BE2C (cell line): ENCODE measurements around the gene FUT2.
"Not testable (repeated sequence)": the region's sequence is repeated elsewhere in the genome, so short reads cannot be mapped to it uniquely, and the experiment has no call there.

Source experiments
- DNase-seq: peaks from one replicate; pipeline ENCODE4 v3.0.0-alpha.2; 2020
- H3K27me3 ChIP-seq: fragments of 250-450 bp; sonication (Bioruptor Pico); 2 replicates; pipeline ENCODE4 v1.5.1; 2020; ENCODE audit warnings: mild to moderate bottlenecking
- H3K36me3 ChIP-seq: fragments of 250-450 bp; sonication (Bioruptor Pico); 2 replicates; pipeline ENCODE4 v1.5.1; 2020; ENCODE audit warnings: mild to moderate bottlenecking
- H3K4me1 ChIP-seq: fragments of 250-450 bp; sonication (Bioruptor Pico); 2 replicates; pipeline ENCODE4 v1.5.1; 2020
- H3K4me3 ChIP-seq: 2 replicates; pipeline ENCODE4 v1.5.1; 2011; ENCODE audit warnings: low read depth, low read length
- H3K9me3 ChIP-seq: fragments of 250-450 bp; sonication (Bioruptor Pico); 2 replicates; pipeline ENCODE4 v1.5.1; 2020
- TF ChIP-seq, protein P1 (sequence below): IDR thresholded peaks from 2 replicates; pipeline ENCODE4 v1.5.1; 2012; ENCODE audit warnings: mild to moderate bottlenecking, low read depth, low read length

The FUT2 gene

DNA sequence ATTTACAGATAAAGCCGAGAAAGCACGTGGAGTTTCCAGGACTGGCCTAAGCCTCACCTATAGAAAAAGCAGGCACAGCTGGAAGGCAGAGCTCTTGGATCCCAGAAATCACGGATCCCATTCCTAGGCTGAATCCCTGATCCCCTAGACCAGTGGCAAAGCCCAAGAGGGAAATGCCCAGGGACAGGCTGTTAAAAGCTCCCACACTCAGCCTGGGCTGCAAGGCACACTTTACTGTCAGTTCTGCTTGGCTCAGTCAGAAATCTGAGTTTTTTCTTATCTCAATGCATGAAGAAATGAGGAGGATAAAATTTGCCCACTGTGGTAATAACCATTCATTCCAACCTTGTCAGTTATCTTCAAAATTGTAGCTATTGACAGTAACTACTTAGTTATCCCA, 8.0 kb upstream of the FUT2 start:
- no peaks in the 10 kb centered on the region for H3K9me3 ChIP-seq
- no peaks in the 10 kb centered on the region for H3K36me3 ChIP-seq
- no peak for DNase-seq
- no peaks in the 10 kb centered on the region for H3K4me1 ChIP-seq
- H3K27me3 ChIP-seq = no peaks in the 10 kb centered on the region
- TF ChIP-seq, protein P1, sequence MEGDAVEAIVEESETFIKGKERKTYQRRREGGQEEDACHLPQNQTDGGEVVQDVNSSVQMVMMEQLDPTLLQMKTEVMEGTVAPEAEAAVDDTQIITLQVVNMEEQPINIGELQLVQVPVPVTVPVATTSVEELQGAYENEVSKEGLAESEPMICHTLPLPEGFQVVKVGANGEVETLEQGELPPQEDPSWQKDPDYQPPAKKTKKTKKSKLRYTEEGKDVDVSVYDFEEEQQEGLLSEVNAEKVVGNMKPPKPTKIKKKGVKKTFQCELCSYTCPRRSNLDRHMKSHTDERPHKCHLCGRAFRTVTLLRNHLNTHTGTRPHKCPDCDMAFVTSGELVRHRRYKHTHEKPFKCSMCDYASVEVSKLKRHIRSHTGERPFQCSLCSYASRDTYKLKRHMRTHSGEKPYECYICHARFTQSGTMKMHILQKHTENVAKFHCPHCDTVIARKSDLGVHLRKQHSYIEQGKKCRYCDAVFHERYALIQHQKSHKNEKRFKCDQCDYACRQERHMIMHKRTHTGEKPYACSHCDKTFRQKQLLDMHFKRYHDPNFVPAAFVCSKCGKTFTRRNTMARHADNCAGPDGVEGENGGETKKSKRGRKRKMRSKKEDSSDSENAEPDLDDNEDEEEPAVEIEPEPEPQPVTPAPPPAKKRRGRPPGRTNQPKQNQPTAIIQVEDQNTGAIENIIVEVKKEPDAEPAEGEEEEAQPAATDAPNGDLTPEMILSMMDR = no peak
- H3K4me3 ChIP-seq = no peak overlapping the region

DNA sequence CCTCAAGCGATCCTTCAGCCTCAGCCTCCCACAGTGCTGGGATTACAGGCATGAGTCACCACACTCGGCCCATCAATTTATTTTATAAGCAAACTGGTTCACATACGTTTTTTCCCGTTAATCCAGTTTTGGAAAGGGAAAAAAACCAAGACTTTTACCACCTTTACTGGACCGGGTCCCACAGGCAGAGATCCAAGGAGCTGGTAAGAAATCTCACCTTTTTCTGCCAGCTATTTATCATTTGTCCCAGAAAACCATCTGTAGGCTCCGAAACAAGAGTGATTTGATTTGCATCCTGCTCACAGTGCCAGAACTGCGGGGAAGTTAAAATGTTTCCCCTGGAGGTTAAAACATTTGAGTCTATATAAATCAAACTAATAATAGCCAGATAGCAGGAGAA, 6.3 kb upstream of the FUT2 start:
- TF ChIP-seq, protein P1 = no peak
- H3K4me1 ChIP-seq = no peaks in the 10 kb centered on the region
- H3K4me3 ChIP-seq = no peak overlapping the region
- no peaks in the 10 kb centered on the region for H3K27me3 ChIP-seq
- DNase-seq = no peak
- H3K36me3 ChIP-seq = no peaks in the 10 kb centered on the region
- no peaks in the 10 kb centered on the region for H3K9me3 ChIP-seq

DNA sequence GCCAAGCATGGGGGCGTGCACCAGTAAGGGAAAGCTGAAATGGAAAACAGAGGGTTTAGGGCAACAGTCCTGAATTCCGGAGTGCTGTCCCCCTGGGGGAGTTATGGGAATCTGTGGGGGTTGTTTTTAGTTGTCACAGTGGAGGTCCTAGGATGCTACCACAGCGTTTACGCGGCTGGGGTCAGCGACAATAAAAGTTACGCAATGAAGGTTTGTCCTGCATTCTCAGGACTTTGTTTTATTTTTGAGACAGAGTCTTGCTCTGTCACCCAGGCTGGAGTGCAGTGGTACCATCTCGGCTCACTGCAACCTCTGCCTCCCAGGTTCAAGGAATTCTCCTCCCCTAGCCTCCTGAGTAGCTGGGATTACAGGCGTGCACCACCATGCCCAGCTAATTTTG, 2.1 kb upstream of the FUT2 start:
- H3K4me1 ChIP-seq, H3K36me3 ChIP-seq, H3K4me3 ChIP-seq, H3K9me3 ChIP-seq, H3K27me3 ChIP-seq, DNase-seq: not testable (repeated sequence)

DNA sequence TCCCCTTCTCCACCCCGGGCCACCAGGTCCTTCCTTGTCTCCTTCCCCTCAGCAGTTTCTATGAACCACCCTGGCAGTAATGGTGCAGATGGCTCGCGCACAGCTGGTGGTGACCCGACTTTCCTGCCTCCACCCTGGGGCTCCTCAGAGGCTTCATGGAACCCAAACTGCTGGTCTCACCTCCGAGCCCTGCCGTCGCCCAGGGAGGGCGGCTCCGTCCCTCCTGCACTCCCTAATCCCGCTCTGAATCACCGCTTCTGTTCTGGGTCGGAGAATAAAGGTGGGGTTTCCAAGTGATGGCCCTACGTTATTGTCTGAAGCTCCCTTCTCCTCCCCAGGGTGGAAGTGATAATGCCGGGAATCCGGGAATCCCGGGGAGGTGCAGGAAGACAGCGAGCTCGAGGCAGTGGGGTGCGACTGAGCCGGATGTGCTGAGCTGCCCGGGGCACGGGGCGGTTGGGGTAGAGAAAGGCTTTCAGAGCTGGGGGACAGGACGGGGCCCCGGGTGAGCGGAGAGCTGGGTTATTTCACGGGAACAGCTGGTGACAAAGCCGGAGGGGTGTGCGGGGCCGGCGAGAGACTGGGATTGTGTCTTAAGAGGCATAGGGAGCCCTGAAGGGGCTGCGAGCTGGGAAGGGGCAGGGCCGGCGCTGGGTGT, 711 bp downstream of the FUT2 start:
- Histone ChIP-seq H3K4me3 (no peak overlapping the region), H3K36me3 (no peaks in the 10 kb centered on the region), H3K4me1 (no peaks in the 10 kb centered on the region), H3K9me3 (no peaks in the 10 kb centered on the region), H3K27me3 (peaks cover 7% of the 10 kb centered on the region; the same call in 1 of the 2 replicates)
- TF ChIP-seq, protein P1 = no peak
- no peak for DNase-seq

DNA sequence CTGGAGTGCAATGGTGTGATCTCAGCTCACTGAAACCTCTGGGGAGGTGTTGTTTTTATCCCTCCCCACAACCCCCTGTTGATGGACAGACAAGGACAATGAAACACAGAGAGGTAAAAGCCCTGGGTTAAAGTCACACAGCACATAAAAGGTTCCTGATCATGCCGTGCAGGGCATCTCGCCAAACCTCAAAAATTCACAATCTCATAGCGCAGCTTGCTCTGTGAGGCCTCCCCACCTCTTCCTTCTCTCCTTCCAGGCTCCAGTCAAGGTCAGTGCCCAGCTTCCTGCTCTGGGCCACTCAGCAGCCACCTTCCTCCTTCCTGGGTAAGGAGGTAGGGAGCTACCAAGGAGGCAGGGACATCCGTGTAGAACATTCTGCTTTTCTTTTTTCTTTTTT, 2.3 kb downstream of the FUT2 start:
- DNase-seq = no peak
- Histone ChIP-seq H3K4me3 (no peak overlapping the region), H3K4me1 (no peaks in the 10 kb centered on the region), H3K27me3 (peaks cover 7% of the 10 kb centered on the region; the same call in 1 of the 2 replicates), H3K9me3 (no peaks in the 10 kb centered on the region), H3K36me3 (no peaks in the 10 kb centered on the region)
- TF ChIP-seq, protein P1 = no peak

DNA sequence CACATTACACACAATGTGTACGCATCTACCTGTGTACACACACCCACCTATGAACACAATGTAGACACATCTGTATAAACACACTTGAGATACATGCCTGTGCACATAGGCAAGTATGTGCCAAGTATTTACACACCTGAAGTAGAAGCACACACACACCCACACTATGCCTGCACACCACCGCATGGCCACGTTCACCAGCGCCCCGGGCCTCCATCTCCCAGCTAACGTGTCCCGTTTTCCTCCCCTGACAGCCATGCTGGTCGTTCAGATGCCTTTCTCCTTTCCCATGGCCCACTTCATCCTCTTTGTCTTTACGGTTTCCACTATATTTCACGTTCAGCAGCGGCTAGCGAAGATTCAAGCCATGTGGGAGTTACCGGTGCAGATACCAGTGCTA, 6.9 kb downstream of the FUT2 start:
- Histone ChIP-seq H3K27me3 (no peaks in the 10 kb centered on the region), H3K36me3 (no peaks in the 10 kb centered on the region)
- TF ChIP-seq, protein P1 = no peak

DNA sequence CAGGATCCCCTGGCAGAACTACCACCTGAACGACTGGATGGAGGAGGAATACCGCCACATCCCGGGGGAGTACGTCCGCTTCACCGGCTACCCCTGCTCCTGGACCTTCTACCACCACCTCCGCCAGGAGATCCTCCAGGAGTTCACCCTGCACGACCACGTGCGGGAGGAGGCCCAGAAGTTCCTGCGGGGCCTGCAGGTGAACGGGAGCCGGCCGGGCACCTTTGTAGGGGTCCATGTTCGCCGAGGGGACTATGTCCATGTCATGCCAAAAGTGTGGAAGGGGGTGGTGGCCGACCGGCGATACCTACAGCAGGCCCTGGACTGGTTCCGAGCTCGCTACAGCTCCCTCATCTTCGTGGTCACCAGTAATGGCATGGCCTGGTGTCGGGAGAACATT, 7.5 kb downstream of the FUT2 start:
- no peak for DNase-seq
- no peaks in the 10 kb centered on the region for H3K36me3 ChIP-seq
- H3K4me1 ChIP-seq = no peaks in the 10 kb centered on the region
- TF ChIP-seq, protein P1 = no peak
- no peak overlapping the region for H3K4me3 ChIP-seq
- H3K27me3 ChIP-seq = no peaks in the 10 kb centered on the region
- no peaks in the 10 kb centered on the region for H3K9me3 ChIP-seq

More for the DNA sequence above, 6.9 kb downstream of the FUT2 start:
- DNase-seq = no peak
- Histone ChIP-seq H3K4me1 (no peaks in the 10 kb centered on the region), H3K4me3 (no peak overlapping the region), H3K9me3 (no peaks in the 10 kb centered on the region)
